ENCODE data around the gene ZNF438.

ZNF438 gene

GRCh38 chr10:30823651-30824050 is 208.0 kb downstream of the ZNF438 start:
- Mint-ChIP-seq H3K9me3 (no peaks in the 10 kb centered on the region), H3K27ac (peak overlapping the region in 2 of 3 experiments; percentile 21 to 51), H3K36me3 (ENCODE audit: low read depth) (no peaks in the 10 kb centered on the region), H3K4me1 (peaks cover 70% of the 10 kb centered on the region), H3K4me3 (no peak overlapping the region), H3K27me3 (ENCODE audit: low read depth) (no peaks in the 10 kb centered on the region)
- no peak for TF ChIP-seq CTCF (IDR thresholded peaks at IDR 0.05; ENCODE audit: unreplicated experiment in 3 of 3)

GRCh38 chr10:30822693-30823465 is 208.8 kb downstream of the ZNF438 start:
- Mint-ChIP-seq H3K27me3 (ENCODE audit: low read depth) (no peaks in the 10 kb centered on the region), H3K27ac (peak overlapping the region in 2 of 3 experiments; percentile 46 to 54), H3K4me3 (no peak overlapping the region), H3K9me3 (no peaks in the 10 kb centered on the region), H3K4me1 (peaks cover 69% of the 10 kb centered on the region), H3K36me3 (ENCODE audit: low read depth) (no peaks in the 10 kb centered on the region)
- TF ChIP-seq CTCF (IDR thresholded peaks at IDR 0.05; ENCODE audit: unreplicated experiment in 3 of 3) = no peak

- Mint-ChIP-seq H3K27ac (peak overlapping the region in 2 of 3 experiments; percentile 92 to 97), H3K9me3 (no peaks in the 10 kb centered on the region), H3K4me1 (peaks cover 66% of the 10 kb centered on the region), H3K4me3 (no peak overlapping the region), H3K27me3 (ENCODE audit: low read depth) (no peaks in the 10 kb centered on the region), H3K36me3 (ENCODE audit: low read depth) (no peaks in the 10 kb centered on the region)
- TF ChIP-seq CTCF (IDR thresholded peaks at IDR 0.05; ENCODE audit: unreplicated experiment in 3 of 3) = no peak
Measured at GRCh38 chr10:30821994-30822692, 209.5 kb downstream of the ZNF438 start.

- Mint-ChIP-seq H3K27me3 (ENCODE audit: low read depth) (no peaks in the 10 kb centered on the region), H3K4me3 (no peak overlapping the region), H3K36me3 (ENCODE audit: low read depth) (no peaks in the 10 kb centered on the region), H3K9me3 (no peaks in the 10 kb centered on the region), H3K27ac (peak overlapping the region; percentile 51 to 97 (median 92)), H3K4me1 (peaks cover 67% of the 10 kb centered on the region)
- no peak for TF ChIP-seq CTCF (IDR thresholded peaks at IDR 0.05; ENCODE audit: unreplicated experiment in 3 of 3)
Measured at GRCh38 chr10:30821261-30821993, 210.2 kb downstream of the ZNF438 start.

- Mint-ChIP-seq H3K4me3 (peak overlapping the region in 2 of 3 experiments; percentile 21 to 37), H3K27me3 (ENCODE audit: low read depth) (no peaks in the 10 kb centered on the region), H3K4me1 (peaks cover 67% of the 10 kb centered on the region), H3K36me3 (ENCODE audit: low read depth) (no peaks in the 10 kb centered on the region), H3K9me3 (no peaks in the 10 kb centered on the region), H3K27ac (peak overlapping the region; percentile 89 to 97 (median 92))
- no peak for TF ChIP-seq CTCF (IDR thresholded peaks at IDR 0.05; ENCODE audit: unreplicated experiment in 3 of 3)
Measured at GRCh38 chr10:30820261-30820991, 211.2 kb downstream of the ZNF438 start.
